Occipital lobe (tissue), 2 donors: ENCODE measurements around the gene MTA1. TPM values are rescaled to one million over a fixed set of nuclear protein-coding genes. Genes with fewer than 3 reads are reported as not detected.

Source experiments
- DNase-seq: peaks from one replicate; lab custom pipeline; 2025; lab: John Stamatoyannopoulos, UW
- total RNA-seq: library from RNA; depleted of rRNA; stranded (reverse); fragments of >200 nt; gene quantifications from one replicate; pipeline ENCODE4 v1.2.3, GENCODE V29; 2014

Gene MTA1
- total RNA-seq, 1 donor from 2014 or later = 37.0 TPM

GRCh38 chr14:105486163-105486973 is 66.7 kb downstream of the MTA1 start, which contains the start of gene CRIP1:
CRIP1 (plus strand) TSS chr14:105486886; CDS start chr14:105487260, 374 bp downstream.
- DNase-seq = no peak

- no peak for DNase-seq
Observed at GRCh38 chr14:105486974-105487448, 67.4 kb downstream of the MTA1 start.

- no peak for DNase-seq
Observed at GRCh38 chr14:105487449-105487985, 67.9 kb downstream of the MTA1 start.

- no peak for DNase-seq
Observed at GRCh38 chr14:105487986-105488777, 68.6 kb downstream of the MTA1 start.

- no peak for DNase-seq
Observed at GRCh38 chr14:105488781-105489541, 69.3 kb downstream of the MTA1 start.

GRCh38 chr14:105489542-105490266 is 70.1 kb downstream of the MTA1 start:
- peak; percentile 72 for DNase-seq

GRCh38 chr14:105490267-105490571 is 70.6 kb downstream of the MTA1 start:
- no peak for DNase-seq

- peak; percentile 99 for DNase-seq
Observed at GRCh38 chr14:105490572-105491365, 71.1 kb downstream of the MTA1 start, which contains the start of gene TEDC1. TEDC1 (plus strand) TSS chr14:105491246; CDS start chr14:105491376, 130 bp downstream.

GRCh38 chr14:105491366-105491973 is 71.8 kb downstream of the MTA1 start:
- DNase-seq = no peak

GRCh38 chr14:105492031-105492970 is 72.7 kb downstream of the MTA1 start:
- DNase-seq = no peak

- DNase-seq = no peak
Observed at GRCh38 chr14:105492971-105493871, 73.6 kb downstream of the MTA1 start.

- DNase-seq = no peak
Observed at GRCh38 chr14:105493921-105494605, 74.4 kb downstream of the MTA1 start.

GRCh38 chr14:105494606-105494929 is 74.9 kb downstream of the MTA1 start:
- no peak for DNase-seq

GRCh38 chr14:105495101-105495989 is 75.7 kb downstream of the MTA1 start:
- no peak for DNase-seq

GRCh38 chr14:105495990-105496830 is 76.6 kb downstream of the MTA1 start:
- no peak for DNase-seq
